BLaER1 (cell line): ENCODE data around the gene SCYL1.
A peak's percentile ranks its signal among the peaks of the same experiment; 100 is the strongest.

ENCODE experiments used
- H3K27ac ChIP-seq: shearing (Covaris generic); formaldehyde crosslinking; 2 replicates; pipeline ENCODE4 v1.8.1; 2022
- H3K27me3 ChIP-seq: shearing (Covaris generic); formaldehyde crosslinking; 2 replicates; pipeline ENCODE4 v1.8.1; 2022
- H3K36me3 ChIP-seq: shearing (Covaris generic); formaldehyde crosslinking; 2 replicates; pipeline ENCODE4 v1.8.1; 2022
- H3K4me1 ChIP-seq: shearing (Covaris generic); formaldehyde crosslinking; 2 replicates; pipeline ENCODE4 v1.8.1; 2022
- H3K4me2 ChIP-seq: shearing (Covaris generic); formaldehyde crosslinking; 2 replicates; pipeline ENCODE4 v1.8.1; 2022
- H3K4me3 ChIP-seq: shearing (Covaris generic); formaldehyde crosslinking; 2 replicates; pipeline ENCODE4 v1.8.1; 2022
- H3K9ac ChIP-seq: shearing (Covaris generic); formaldehyde crosslinking; 2 replicates; pipeline ENCODE4 v1.8.1; 2022
- H3K9me3 ChIP-seq: shearing (Covaris generic); formaldehyde crosslinking; 2 replicates; pipeline ENCODE4 v1.8.1; 2022
- H4K20me1 ChIP-seq: shearing (Covaris generic); formaldehyde crosslinking; 2 replicates; pipeline ENCODE4 v1.8.1; 2022
- Cebpa-rat ChIP-seq: shearing (Covaris generic); IDR thresholded peaks from 2 replicates; pipeline ENCODE4 v1.8.1; 2022

The SCYL1 gene

DNA sequence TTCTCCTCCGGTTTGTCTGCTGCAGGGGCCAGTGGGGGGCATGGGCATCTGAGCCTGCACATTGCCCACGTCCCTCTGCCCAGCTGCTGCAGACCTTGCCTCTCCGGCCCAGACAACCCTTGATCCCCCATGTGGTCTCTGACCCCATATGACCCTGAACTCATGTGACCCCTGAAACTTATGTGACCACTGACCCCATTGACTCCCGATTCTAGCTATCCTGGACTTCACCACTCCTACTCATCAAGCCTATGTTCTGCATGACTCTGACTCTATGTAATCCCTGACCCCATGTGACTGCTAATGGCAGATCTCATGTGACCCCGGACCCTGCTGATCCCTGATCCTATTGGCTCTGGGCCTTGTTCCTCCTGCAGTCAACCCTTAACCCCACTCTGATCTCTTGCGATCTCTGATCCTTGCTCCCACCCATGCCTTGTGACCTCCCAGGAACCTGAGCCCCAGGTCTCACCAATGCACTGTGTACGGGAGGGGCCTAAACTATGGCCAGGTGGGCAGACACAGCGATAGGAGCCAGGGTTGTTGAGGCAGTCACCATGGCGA lies 27.6 kb downstream of the SCYL1 start:
- no peak overlapping the region; the same call in 1 of the 2 replicates for H3K4me3 ChIP-seq
- peaks cover 16% of the 10 kb centered on the region; the same call in 1 of the 2 replicates for H4K20me1 ChIP-seq
- peak overlapping the region; percentile 82 for H3K4me2 ChIP-seq
- H3K4me1 ChIP-seq = peaks cover 96% of the 10 kb centered on the region
- H3K27ac ChIP-seq = peak overlapping the region; percentile 70
- H3K27me3 ChIP-seq = no peaks in the 10 kb centered on the region
- H3K9ac ChIP-seq = peak overlapping the region; percentile 53; the same call in 1 of the 2 replicates
- no peaks in the 10 kb centered on the region for H3K9me3 ChIP-seq
- no peak for TF ChIP-seq Cebpa-rat
- H3K36me3 ChIP-seq = peaks cover 34% of the 10 kb centered on the region; the same call in 1 of the 2 replicates

DNA sequence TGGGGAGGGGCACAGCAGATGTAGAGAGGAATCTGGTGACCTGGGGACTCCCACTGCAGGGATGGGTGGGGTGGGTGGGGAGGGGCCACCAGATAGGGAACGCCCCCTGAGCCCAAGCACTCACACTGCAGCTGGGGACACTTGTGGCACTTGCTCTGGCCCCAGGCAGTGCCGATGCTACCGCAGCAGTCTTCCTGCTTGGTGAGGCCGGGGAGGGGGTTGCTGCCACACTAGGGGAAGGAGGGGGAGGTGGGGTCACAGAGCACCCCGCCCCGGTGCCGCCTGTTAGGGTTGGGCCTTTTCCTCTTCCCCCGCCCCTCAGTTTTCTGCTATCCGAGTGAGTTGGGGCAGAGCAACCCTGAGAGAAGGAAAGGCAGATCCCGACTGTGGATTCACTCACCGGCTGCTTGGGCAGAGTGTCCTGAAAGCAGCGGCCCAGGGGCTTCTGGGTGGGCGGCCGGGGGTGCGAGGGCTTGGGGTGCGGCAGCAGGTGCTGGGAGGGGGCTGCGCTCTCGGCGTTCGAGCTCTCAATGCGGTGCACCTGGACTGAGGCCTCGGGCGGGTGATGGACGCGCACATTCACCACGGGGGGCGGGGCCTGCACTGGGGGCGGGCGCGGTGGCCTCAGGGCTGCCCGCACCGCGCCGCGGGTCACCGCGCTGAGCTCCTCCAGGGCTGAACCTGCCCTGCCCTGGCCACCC lies 28.6 kb downstream of the SCYL1 start:
- peaks cover 86% of the 10 kb centered on the region for H3K4me1 ChIP-seq
- 0 out of 2 replicates have a peak, but pooled peaks cover 13% of the 10 kb centered on the region for H4K20me1 ChIP-seq
- H3K27ac ChIP-seq = peak overlapping the region; percentile 96
- H3K4me3 ChIP-seq = peak overlapping the region; percentile 48
- no peak for TF ChIP-seq Cebpa-rat
- peaks cover 33% of the 10 kb centered on the region; the same call in 1 of the 2 replicates for H3K36me3 ChIP-seq
- H3K27me3 ChIP-seq = no peaks in the 10 kb centered on the region
- H3K4me2 ChIP-seq = peak overlapping the region; percentile 98
- H3K9me3 ChIP-seq = no peaks in the 10 kb centered on the region
- peak overlapping the region; percentile 89 for H3K9ac ChIP-seq

- TF ChIP-seq Cebpa-rat = no peak
- Histone ChIP-seq H4K20me1 (0 out of 2 replicates have a peak, but pooled peaks cover 13% of the 10 kb centered on the region), H3K4me2 (peak overlapping the region; percentile 98), H3K27me3 (no peaks in the 10 kb centered on the region), H3K36me3 (peaks cover 25% of the 10 kb centered on the region; the same call in 1 of the 2 replicates), H3K9me3 (no peaks in the 10 kb centered on the region), H3K9ac (peak overlapping the region; percentile 89), H3K4me3 (peak overlapping the region; percentile 48), H3K4me1 (peaks cover 86% of the 10 kb centered on the region), H3K27ac (peak overlapping the region; percentile 96)
These were observed 29.4 kb downstream of the SCYL1 start for GRCh38 chr11:65554057-65554818.

DNA sequence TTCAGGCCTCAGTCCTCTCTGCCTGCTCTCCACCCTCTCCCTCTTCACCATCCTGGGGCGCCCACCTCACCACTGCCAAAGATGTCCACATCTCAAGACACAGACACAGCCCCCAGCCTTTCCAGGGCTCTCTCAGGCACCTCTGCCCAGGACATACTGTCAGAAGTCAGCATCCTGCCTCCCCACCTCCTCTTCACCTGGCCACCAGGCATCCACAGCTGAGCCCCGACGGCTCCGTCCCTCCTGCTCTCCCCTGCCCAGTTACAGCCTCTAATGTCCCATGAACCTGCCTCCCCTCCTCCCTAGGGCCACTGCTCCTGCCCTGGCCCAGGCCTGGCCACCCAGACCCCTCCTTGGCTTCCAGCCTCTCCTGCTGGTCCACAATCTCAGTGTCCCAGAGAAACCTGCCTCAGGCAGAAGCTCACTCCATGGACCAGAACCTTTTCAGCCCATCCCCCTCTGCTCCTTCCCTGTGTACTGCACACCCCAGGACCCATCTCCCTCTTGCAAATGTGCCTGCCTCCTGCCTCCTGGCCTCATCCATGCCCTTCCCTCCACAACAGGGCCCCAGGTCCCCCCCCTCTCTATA lies 30.1 kb downstream of the SCYL1 start:
- Histone ChIP-seq H3K9ac (peak overlapping the region; percentile 89), H3K4me2 (peak overlapping the region; percentile 98), H3K9me3 (no peaks in the 10 kb centered on the region), H3K27ac (peak overlapping the region; percentile 96), H3K4me1 (peaks cover 86% of the 10 kb centered on the region), H3K36me3 (peaks cover 19% of the 10 kb centered on the region; the same call in 1 of the 2 replicates), H4K20me1 (0 out of 2 replicates have a peak, but pooled peaks cover 13% of the 10 kb centered on the region), H3K27me3 (no peaks in the 10 kb centered on the region), H3K4me3 (peak overlapping the region; percentile 73)
- TF ChIP-seq Cebpa-rat = no peak

- Histone ChIP-seq H3K36me3 (peaks cover 11% of the 10 kb centered on the region; the same call in 1 of the 2 replicates), H3K4me1 (peaks cover 89% of the 10 kb centered on the region), H3K4me2 (peak overlapping the region; percentile 98), H3K27me3 (no peaks in the 10 kb centered on the region), H3K27ac (peak overlapping the region; percentile 96), H3K4me3 (peak overlapping the region; percentile 73), H3K9me3 (no peaks in the 10 kb centered on the region), H3K9ac (peak overlapping the region; percentile 89), H4K20me1 (0 out of 2 replicates have a peak, but pooled peaks cover 13% of the 10 kb centered on the region)
- TF ChIP-seq Cebpa-rat = no peak
These were observed 30.9 kb downstream of the SCYL1 start for GRCh38 chr11:65555693-65556231.

DNA sequence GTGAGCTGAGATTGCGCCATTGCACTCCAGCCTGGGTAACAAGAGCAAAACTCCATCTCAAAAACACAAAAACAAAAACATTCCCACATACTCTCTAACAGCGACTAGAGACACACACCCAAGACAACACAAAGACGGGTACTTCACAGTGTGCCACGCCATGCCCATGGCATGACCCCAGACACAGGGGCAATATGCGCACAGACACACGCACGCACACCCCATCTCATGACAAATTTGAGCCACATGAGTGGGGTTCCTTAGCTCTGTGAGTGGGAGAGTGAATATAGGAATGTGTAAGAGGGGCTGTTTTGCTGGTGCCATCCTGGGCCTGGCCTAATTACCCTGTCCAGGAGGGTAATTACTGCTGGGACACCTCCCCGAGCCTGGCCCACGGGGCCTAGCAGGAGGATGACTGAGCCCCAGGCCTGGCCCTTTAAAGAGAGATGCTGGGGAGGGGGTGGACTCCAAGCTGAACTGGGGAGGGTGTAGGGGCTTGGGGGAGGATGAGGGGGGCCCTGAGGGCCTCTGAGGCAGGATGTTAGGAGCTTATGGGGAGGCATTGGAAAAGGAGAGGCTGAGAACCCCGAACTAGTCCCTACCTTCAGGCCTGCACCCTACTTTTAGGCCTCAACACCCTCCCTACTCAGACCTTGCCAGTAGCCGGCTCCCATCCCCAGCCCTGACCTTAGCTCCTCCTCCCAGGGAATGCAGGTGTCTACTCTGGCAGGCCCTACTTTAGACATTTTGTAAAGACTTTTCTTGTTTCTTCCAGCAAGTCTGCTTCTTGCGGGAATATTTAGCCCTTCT lies 31.8 kb downstream of the SCYL1 start:
- H3K4me2 ChIP-seq = peak overlapping the region; percentile 98
- peaks cover 89% of the 10 kb centered on the region for H3K4me1 ChIP-seq
- H4K20me1 ChIP-seq = 0 out of 2 replicates have a peak, but pooled peaks cover 13% of the 10 kb centered on the region
- peaks cover 2% of the 10 kb centered on the region; the same call in 1 of the 2 replicates for H3K36me3 ChIP-seq
- H3K27ac ChIP-seq = peak overlapping the region; percentile 96
- TF ChIP-seq Cebpa-rat = no peak
- H3K9ac ChIP-seq = peak overlapping the region; percentile 89
- H3K4me3 ChIP-seq = peak overlapping the region; percentile 73
- no peaks in the 10 kb centered on the region for H3K27me3 ChIP-seq
- H3K9me3 ChIP-seq = no peaks in the 10 kb centered on the region

- Histone ChIP-seq H4K20me1 (0 out of 2 replicates have a peak, but pooled peaks cover 6% of the 10 kb centered on the region), H3K4me1 (peaks cover 82% of the 10 kb centered on the region), H3K9ac (peak overlapping the region; percentile 89), H3K4me3 (peak overlapping the region; percentile 73), H3K36me3 (no peaks in the 10 kb centered on the region), H3K27ac (peak overlapping the region; percentile 96), H3K4me2 (peak overlapping the region; percentile 98), H3K27me3 (no peaks in the 10 kb centered on the region), H3K9me3 (no peaks in the 10 kb centered on the region)
- TF ChIP-seq Cebpa-rat = no peak
These were observed 32.6 kb downstream of the SCYL1 start for GRCh38 chr11:65557280-65558001.
